Neural progenitor cell (in vitro differentiated cells): ENCODE results near the gene CRB2. TPM values are rescaled to one million over a fixed set of nuclear protein-coding genes. Genes with fewer than 3 reads are reported as not detected.

Experiments
- DNase-seq: peaks from one replicate; pipeline ENCODE4 v3.0.0-alpha.2; 2016; ENCODE audit warnings: low spot score
- H2AFZ ChIP-seq: fragments of 200-600 bp; sonication (generic); replicated peaks from 2 replicates; pipeline ENCODE4 v1.6.1; 2016; ENCODE audit warnings: antibody characterized with exemption
- H3F3A ChIP-seq: fragments of 200-600 bp; sonication (generic); 2 replicates; pipeline ENCODE4 v1.6.1; 2016; ENCODE audit warnings: antibody characterized with exemption, low read depth
- H3K27ac ChIP-seq: fragments of 200-600 bp; sonication (generic); 2 replicates; pipeline ENCODE4 v1.5.1; 2016; ENCODE audit warnings: mild to moderate bottlenecking
- H3K27me3 ChIP-seq: fragments of 200-600 bp; sonication (generic); 2 replicates; pipeline ENCODE4 v1.6.1; 2016; ENCODE audit warnings: mild to moderate bottlenecking, moderate library complexity
- H3K36me3 ChIP-seq: fragments of 200-600 bp; sonication (generic); 2 replicates; pipeline ENCODE4 v1.5.1; 2016
- H3K4me1 ChIP-seq: fragments of 200-600 bp; sonication (generic); 2 replicates; pipeline ENCODE4 v1.6.1; 2016; ENCODE audit warnings: mixed run types
- H3K4me2 ChIP-seq: fragments of 200-600 bp; sonication (generic); 2 replicates; pipeline ENCODE4 v1.6.1; 2016
- H3K4me3 ChIP-seq: fragments of 200-600 bp; sonication (generic); 2 replicates; pipeline ENCODE4 v1.5.1; 2016
- H3K79me2 ChIP-seq: fragments of 200-600 bp; sonication (generic); 2 replicates; pipeline ENCODE4 v1.6.1; 2016; ENCODE audit warnings: low read depth
- H3K9ac ChIP-seq: fragments of 200-600 bp; sonication (generic); 2 replicates; pipeline ENCODE4 v1.6.1; 2016
- H3K9me3 ChIP-seq: fragments of 200-600 bp; sonication (generic); 2 replicates; pipeline ENCODE4 v1.5.1; 2016; ENCODE audit warnings: low read depth
- H4K20me1 ChIP-seq: fragments of 200-600 bp; sonication (generic); 2 replicates; pipeline ENCODE4 v1.6.1; 2016; ENCODE audit warnings: low read depth
- H3K27ac Mint-ChIP-seq: 3 replicates; pipeline ENCODE4 v1.8.0; 2021; ENCODE audit warnings: mixed read lengths
- H3K27me3 Mint-ChIP-seq: 2 replicates; pipeline ENCODE4 v1.8.0; 2022; ENCODE audit warnings: low read depth, mild to moderate bottlenecking, inconsistent platforms, moderate library complexity, mixed read lengths; ENCODE audit not compliant: insufficient read depth
- H3K36me3 Mint-ChIP-seq: 3 replicates; pipeline ENCODE4 v1.8.0; 2021; ENCODE audit warnings: mixed read lengths
- H3K4me1 Mint-ChIP-seq: 3 replicates; pipeline ENCODE4 v1.8.0; 2021; ENCODE audit warnings: mixed read lengths
- H3K4me3 Mint-ChIP-seq: 3 replicates; pipeline ENCODE4 v1.8.0; 2021; ENCODE audit warnings: mild to moderate bottlenecking, moderate library complexity, mixed read lengths
- H3K9me3 Mint-ChIP-seq: 3 replicates; pipeline ENCODE4 v1.8.0; 2020; ENCODE audit warnings: mixed read lengths
- EZH2 ChIP-seq: fragments of 200-600 bp; sonication (generic); IDR thresholded peaks from 2 replicates; pipeline ENCODE4 v1.6.1; 2017; ENCODE audit warnings: antibody characterized with exemption, mild to moderate bottlenecking, moderate library complexity
- EZH2phosphoT487 ChIP-seq: fragments of 200-600 bp; sonication (generic); IDR thresholded peaks from 2 replicates; pipeline ENCODE4 v1.6.1; 2017; ENCODE audit warnings: antibody characterized with exemption
- total RNA-seq: library from RNA; depleted of rRNA; stranded (reverse); fragments of >200 nt; gene quantifications from 2 replicates; pipeline ENCODE4 v1.2.3, GENCODE V29; 2015; ENCODE audit warnings: low replicate concordance
- TF ChIP-seq, protein P1 (sequence below): fragments of 200-600 bp; sonication (generic); IDR thresholded peaks from 2 replicates; pipeline ENCODE4 v1.5.1; 2017; ENCODE audit warnings: antibody characterized with exemption, mild to moderate bottlenecking

CRB2 gene
- total RNA-seq, 1 donor from 2014 or later, result 18.5 TPM

DNA sequence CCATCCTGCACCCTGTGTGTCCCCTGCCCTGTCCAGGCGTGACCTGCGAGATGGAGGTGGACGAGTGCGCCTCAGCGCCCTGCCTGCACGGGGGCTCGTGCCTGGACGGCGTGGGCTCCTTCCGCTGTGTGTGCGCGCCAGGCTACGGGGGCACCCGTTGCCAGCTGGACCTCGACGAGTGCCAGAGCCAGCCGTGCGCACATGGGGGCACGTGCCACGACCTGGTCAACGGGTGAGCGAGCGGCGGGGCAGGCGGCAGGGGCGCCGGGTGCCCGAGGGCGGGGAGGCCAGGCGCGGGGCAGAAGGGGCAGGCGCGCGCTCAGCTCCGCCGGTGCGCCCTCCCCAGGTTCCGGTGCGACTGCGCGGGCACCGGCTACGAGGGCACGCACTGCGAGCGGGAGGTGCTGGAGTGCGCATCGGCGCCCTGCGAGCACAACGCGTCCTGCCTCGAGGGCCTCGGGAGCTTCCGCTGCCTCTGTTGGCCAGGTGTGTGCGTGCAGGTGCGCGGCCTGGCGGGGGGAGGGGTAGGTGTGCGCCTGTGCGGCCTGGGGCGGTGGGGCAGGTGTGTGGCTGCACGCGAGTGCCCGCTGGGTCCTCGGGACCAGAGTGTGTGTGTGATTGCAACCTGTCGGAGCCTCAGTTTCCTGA is 10.0 kb downstream of the CRB2 start:
- peaks cover 32% of the 10 kb centered on the region for H3K4me1 ChIP-seq
- peaks cover 39% of the 10 kb centered on the region for H3K79me2 ChIP-seq
- Mint-ChIP-seq H3K4me1 (peaks cover 51% of the 10 kb centered on the region), H3K36me3 (peaks cover 29% of the 10 kb centered on the region), H3K4me3 (no peak overlapping the region), H3K9me3 (no peaks in the 10 kb centered on the region), H3K27ac (no peak overlapping the region), H3K27me3 (peaks cover 9% of the 10 kb centered on the region)
- no peaks in the 10 kb centered on the region for H3K27me3 ChIP-seq
- no peak overlapping the region for H3K27ac ChIP-seq
- no peak for TF ChIP-seq EZH2phosphoT487
- TF ChIP-seq, protein P1, sequence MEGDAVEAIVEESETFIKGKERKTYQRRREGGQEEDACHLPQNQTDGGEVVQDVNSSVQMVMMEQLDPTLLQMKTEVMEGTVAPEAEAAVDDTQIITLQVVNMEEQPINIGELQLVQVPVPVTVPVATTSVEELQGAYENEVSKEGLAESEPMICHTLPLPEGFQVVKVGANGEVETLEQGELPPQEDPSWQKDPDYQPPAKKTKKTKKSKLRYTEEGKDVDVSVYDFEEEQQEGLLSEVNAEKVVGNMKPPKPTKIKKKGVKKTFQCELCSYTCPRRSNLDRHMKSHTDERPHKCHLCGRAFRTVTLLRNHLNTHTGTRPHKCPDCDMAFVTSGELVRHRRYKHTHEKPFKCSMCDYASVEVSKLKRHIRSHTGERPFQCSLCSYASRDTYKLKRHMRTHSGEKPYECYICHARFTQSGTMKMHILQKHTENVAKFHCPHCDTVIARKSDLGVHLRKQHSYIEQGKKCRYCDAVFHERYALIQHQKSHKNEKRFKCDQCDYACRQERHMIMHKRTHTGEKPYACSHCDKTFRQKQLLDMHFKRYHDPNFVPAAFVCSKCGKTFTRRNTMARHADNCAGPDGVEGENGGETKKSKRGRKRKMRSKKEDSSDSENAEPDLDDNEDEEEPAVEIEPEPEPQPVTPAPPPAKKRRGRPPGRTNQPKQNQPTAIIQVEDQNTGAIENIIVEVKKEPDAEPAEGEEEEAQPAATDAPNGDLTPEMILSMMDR, result no peak
- no peak overlapping the region for H3K4me3 ChIP-seq
- no peak overlapping the region for H2AFZ ChIP-seq
- no peak overlapping the region for H3K9ac ChIP-seq
- no peak for DNase-seq
- H3K9me3 ChIP-seq, result no peaks in the 10 kb centered on the region
- H3K4me2 ChIP-seq, result no peak overlapping the region
- H4K20me1 ChIP-seq, result peaks cover 75% of the 10 kb centered on the region
- H3K36me3 ChIP-seq, result no peaks in the 10 kb centered on the region
- peaks cover 15% of the 10 kb centered on the region for H3F3A ChIP-seq

DNA sequence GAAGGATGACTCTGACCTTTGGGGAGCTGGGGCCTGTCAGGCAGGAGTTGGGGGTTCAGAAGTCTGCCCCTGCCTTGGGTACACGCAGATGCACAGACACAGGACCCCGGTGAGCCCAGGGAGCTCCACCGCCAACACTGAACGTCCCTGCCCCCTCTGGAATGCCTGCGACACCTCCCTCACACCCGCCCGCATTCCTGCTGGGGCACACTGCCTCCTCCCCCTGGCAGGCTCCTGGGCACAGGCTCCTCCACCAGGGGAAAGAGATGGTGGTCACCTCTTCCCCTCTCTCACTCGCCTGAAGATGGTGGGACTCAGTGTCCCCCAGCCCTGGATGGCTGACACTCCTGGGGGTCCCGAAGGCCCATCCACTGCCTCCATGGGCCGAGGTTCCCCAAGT is 12.0 kb downstream of the CRB2 start:
- H3K9me3 ChIP-seq, result no peaks in the 10 kb centered on the region
- peaks cover 10% of the 10 kb centered on the region for H3K27me3 ChIP-seq
- Mint-ChIP-seq H3K4me3 (no peak overlapping the region), H3K4me1 (peaks cover 43% of the 10 kb centered on the region), H3K27ac (peak overlapping the region; percentile 59), H3K9me3 (no peaks in the 10 kb centered on the region), H3K36me3 (peaks cover 39% of the 10 kb centered on the region), H3K27me3 (peaks cover 5% of the 10 kb centered on the region)
- H3K79me2 ChIP-seq, result peaks cover 19% of the 10 kb centered on the region
- H3K36me3 ChIP-seq, result no peaks in the 10 kb centered on the region
- no peak overlapping the region for H3K4me3 ChIP-seq
- H3K4me1 ChIP-seq, result peaks cover 15% of the 10 kb centered on the region
- peaks cover 18% of the 10 kb centered on the region for H3F3A ChIP-seq
- H3K27ac ChIP-seq, result no peak overlapping the region
- DNase-seq, result no peak
- H3K4me2 ChIP-seq, result no peak overlapping the region
- H4K20me1 ChIP-seq, result peaks cover 75% of the 10 kb centered on the region
- H3K9ac ChIP-seq, result no peak overlapping the region
- H2AFZ ChIP-seq, result no peak overlapping the region
- TF ChIP-seq EZH2phosphoT487 (no peak), EZH2 (no peak)
- TF ChIP-seq, protein P1, result no peak

DNA sequence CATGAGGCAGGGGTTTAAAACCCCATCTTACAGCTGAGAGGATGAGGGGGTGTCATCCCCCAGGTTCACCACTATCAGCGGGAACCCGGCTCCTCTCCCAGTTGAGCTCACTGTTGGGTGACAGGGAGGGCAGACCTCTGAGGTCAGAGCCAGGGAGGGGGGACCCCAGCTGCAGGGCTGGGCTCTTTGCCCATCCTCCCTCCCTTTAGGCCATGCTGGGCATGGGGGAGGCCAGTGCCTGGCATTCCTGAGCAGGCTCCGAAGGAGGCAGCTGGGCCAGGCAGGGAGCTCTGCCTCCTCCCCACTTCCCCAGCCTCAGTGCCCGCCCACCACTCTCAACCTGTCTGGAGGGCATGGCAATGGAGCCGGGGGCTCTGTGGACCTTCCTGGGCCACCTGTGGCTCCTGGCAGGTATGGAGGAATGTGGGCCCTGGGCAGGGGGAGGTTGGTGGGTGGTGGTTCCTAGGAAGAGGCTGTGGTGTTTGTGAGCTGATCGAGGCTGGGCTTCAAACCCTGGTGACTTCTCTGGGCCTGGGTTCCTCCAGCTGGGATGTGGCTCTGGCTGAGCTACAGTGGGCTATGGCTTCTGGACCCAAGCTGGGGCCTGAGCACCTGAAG is 12.6 kb downstream of the CRB2 start:
- Mint-ChIP-seq H3K27ac (peak overlapping the region; percentile 82), H3K27me3 (peaks cover 5% of the 10 kb centered on the region), H3K4me3 (no peak overlapping the region), H3K9me3 (no peaks in the 10 kb centered on the region), H3K4me1 (peaks cover 37% of the 10 kb centered on the region), H3K36me3 (peaks cover 35% of the 10 kb centered on the region)
- peaks cover 69% of the 10 kb centered on the region for H4K20me1 ChIP-seq
- no peak for DNase-seq
- H3K27ac ChIP-seq, result no peak overlapping the region
- TF ChIP-seq EZH2phosphoT487, result no peak
- TF ChIP-seq, protein P1, result no peak
- TF ChIP-seq EZH2, result no peak
- H3K79me2 ChIP-seq, result peaks cover 13% of the 10 kb centered on the region
- peaks cover 13% of the 10 kb centered on the region for H3K4me1 ChIP-seq
- H3K4me3 ChIP-seq, result no peak overlapping the region
- H2AFZ ChIP-seq, result no peak overlapping the region
- H3K9ac ChIP-seq, result no peak overlapping the region
- H3K9me3 ChIP-seq, result no peaks in the 10 kb centered on the region
- H3K36me3 ChIP-seq, result no peaks in the 10 kb centered on the region
- no peak overlapping the region for H3K4me2 ChIP-seq
- H3F3A ChIP-seq, result peaks cover 17% of the 10 kb centered on the region
- H3K27me3 ChIP-seq, result peaks cover 13% of the 10 kb centered on the region
